ENCODE results near the gene TOR4A.
"Not testable (repeated sequence)": the region's sequence is repeated elsewhere in the genome, so short reads cannot be mapped to it uniquely, and the experiment has no call there.

The TOR4A gene

DNA sequence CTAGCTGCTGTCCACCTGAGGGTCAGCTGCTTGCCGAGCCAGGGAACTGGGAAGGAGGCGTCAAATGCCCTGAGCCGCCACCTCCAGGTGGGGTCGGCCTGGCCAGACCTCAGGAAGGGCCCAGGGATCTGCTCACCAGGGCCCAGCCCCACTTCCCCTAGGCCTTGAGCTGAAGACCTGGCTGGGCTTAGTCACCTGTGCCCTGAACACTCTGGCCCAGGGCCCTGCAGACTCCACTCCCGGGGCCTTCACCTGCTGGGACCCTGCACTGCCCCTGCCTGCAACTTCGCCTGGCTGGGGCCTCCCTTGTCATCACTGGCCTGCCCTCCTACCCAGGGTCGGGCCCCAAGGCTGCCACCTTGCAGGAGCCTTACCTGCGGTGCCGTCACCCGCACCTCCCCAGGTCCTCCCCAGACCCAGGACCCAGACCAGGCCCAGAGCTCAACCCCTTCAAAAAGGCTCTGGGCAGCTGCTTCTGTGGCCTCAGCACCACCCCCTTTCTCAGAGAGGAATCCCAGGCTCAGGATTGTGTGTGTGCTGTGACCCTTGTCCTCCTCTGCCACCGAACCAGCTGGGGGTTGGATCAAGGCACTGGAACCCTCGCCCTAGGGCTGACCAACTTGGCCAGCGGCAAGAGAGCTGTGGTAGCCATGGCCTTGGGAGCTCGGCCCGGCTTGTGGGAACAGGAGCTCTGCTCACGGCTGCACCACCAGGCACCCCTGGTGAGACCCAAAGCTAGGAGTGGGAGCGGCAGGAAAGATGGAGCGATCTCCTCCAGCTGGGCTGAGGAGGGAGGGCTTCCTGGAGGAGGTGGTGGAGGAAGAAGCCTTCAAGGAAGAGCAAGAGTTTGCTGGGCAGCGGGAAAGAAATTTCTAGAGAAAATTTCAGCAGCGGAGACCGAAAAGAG is 23.6 kb upstream of the TOR4A start:
- DNase-seq: no peak

DNA sequence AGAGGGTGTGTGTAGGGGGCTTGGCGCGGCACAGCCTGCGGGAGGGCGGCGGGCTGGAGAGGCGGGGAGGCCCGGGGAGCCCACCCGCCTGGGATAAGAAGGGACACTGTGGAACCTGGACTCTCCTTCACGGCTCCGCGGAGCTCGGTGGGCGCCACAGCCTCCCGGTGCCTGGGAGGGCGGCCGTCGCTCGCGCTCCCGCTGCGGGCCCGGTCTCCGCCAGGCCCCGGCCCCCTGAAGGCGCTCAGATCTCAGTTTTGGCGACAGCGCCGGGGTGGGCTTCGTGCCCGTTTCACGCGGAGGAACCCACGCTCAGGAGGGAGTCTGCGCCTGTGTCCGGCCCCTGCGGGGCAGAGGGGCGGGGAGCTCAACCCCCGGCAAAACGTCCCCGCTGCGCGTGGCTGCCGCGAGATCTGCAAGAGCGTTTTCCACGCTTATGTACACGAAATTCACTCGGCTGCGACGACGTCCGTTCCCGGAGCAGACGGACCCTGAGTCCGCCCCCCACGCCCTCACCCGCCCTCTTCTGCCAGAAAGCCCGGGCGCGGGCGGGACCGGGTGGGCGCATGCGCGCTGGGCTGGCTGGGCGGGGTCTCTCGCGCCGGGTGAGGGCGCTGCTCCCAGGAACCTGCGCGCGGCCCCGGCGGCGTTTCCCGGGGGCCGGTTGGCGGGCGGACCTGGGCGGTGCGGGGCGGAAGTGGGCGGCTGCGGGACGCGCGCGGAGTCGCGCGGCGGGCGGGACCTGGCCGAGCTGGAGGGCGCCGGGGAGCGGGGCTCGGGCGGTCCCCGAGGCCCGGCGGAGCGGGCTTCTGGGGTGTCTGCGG is 22.7 kb upstream of the TOR4A start, which contains the start of gene NELFB:
Gene NELFB, plus strand, starts transcription at position 704 of the 824 bp plus-strand sequence.
- peak; percentile 97 for DNase-seq

DNA sequence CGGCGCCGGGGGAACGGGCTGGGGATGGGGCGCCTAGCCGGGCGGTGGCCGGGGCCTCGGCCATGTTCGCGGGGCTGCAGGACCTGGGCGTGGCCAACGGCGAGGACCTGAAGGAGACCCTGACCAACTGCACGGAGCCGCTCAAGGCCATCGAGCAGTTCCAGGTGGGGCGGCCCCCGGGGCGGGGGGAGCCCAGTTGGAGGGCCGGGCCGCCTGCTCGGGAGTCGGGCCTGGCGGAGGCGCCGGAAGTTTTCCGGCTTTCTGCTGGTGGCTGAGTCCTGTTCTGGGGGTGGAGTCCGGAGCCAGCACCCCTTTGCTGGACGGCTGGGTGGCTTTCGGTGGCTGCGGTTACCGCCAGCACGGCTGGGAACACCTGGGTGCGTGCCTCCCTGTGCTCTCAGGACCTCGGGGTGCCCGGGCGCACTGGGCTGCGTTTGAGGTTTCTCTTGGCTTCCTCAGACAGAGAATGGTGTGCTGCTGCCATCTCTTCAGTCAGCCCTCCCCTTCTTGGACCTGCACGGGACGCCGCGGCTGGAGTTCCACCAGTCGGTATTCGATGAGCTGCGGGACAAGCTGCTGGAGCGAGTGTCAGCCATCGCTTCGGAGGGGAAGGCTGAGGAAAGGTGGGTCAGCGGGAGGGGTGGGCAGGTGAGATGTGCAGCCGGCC is 21.9 kb upstream of the TOR4A start:
- DNase-seq: no peak

- DNase-seq: no peak
Observed at GRCh38 chr9:137256362-137256761, 21.2 kb upstream of the TOR4A start.

DNA sequence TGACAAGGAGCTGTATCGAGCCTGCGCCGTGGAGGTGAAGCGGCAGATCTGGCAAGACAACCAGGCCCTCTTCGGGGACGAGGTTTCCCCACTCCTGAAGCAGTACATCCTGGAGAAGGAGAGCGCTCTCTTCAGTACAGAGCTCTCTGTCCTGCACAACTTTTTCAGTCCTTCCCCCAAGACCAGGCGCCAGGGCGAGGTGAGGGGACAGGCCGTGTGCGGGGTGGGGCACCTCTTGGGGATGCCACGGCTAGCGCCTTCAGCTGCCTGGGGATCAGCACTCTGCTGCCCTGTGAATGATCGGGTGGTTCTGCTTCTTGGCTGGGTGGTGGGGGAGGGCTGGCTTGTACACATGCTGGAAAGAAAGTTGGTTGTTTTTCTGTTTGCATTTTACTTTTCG is 20.7 kb upstream of the TOR4A start:
- no peak for DNase-seq

DNA sequence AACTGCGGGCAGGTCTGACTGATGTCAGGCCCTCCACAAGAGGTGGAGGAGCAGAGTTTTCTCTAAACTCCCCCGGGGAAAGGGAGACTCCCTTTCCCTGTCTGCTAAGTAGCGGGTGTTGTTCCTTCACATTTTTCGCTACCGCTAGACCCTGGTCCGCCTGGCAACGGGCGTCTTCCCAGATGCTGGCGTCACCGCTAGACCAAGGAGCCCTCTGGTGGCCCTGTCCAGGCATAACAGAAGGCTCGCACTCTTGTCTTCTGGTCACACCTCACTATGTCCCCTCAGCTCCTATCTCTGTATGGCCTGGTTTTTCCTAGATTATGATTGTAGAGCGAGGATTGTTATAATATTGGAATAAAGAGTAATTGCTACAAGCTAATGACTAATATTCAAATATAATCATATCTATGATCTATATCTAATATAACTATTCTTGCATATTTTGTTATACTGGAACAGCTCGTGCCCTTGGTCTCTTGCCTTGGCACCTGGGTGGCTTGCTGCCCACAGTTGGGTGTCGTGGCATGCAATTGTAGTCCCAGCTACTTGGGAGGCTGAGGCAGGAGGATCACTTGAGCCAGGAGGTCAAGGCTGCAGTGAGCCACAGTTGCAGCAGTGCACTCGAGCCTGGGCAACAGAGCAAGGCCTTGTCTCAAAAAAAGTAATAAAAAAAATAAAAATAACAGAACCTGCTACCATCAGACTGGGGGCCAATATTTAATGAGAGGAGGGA is 15.2 kb upstream of the TOR4A start:
- not testable (repeated sequence) for DNase-seq

DNA sequence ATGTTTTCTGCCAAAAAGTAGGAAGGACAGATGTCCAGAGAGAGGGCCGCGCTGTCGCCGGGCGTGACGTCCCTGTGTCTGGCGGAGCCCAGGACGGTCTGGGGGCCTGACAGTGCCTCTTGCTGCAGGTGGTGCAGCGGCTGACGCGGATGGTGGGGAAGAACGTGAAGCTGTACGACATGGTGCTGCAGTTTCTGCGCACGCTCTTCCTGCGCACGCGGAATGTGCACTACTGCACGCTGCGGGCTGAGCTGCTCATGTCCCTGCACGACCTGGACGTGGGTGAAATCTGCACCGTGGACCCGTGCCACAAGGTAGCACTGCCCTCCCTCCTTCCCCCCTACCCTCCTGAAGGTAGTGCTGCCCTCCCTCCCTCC is 14.6 kb upstream of the TOR4A start:
- no peak for DNase-seq

GRCh38 chr9:137263506-137263905 is 14.0 kb upstream of the TOR4A start:
- no peak for DNase-seq

GRCh38 chr9:137264067-137264466 is 13.5 kb upstream of the TOR4A start:
- no peak for DNase-seq

DNA sequence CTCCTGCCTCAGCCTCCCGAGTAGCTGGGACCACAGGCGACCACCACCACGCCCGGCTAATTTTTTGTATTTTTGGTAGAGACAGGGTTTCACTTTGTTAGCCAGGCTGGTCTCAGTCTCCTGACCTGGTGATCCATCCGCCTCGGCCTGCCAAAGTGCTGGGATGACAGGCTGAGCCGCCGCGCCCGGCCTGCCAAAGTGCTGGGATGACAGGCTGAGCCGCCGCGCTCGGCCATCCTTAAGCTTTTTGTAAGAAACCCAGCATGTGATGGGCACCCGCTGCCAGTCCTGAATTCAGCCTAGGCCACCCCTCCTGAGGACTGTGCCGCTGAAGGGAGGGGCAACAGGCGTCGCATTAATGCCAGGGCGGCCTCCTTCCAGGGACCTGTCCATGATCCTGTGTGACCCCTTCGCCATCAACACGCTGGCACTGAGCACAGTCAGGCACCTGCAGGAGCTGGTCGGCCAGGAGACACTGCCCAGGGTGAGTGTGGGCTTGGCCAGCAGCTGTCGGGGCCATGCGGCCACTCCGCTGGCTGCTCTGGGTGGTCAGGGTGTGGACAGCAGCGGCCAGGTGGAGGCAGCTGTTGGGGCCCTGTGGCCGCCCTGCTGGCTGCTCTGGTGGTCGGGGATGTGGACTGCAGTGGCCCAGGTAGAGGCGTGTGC is 11.9 kb upstream of the TOR4A start:
- no peak for DNase-seq

GRCh38 chr9:137266162-137266527 is 11.4 kb upstream of the TOR4A start:
- DNase-seq: no peak

DNA sequence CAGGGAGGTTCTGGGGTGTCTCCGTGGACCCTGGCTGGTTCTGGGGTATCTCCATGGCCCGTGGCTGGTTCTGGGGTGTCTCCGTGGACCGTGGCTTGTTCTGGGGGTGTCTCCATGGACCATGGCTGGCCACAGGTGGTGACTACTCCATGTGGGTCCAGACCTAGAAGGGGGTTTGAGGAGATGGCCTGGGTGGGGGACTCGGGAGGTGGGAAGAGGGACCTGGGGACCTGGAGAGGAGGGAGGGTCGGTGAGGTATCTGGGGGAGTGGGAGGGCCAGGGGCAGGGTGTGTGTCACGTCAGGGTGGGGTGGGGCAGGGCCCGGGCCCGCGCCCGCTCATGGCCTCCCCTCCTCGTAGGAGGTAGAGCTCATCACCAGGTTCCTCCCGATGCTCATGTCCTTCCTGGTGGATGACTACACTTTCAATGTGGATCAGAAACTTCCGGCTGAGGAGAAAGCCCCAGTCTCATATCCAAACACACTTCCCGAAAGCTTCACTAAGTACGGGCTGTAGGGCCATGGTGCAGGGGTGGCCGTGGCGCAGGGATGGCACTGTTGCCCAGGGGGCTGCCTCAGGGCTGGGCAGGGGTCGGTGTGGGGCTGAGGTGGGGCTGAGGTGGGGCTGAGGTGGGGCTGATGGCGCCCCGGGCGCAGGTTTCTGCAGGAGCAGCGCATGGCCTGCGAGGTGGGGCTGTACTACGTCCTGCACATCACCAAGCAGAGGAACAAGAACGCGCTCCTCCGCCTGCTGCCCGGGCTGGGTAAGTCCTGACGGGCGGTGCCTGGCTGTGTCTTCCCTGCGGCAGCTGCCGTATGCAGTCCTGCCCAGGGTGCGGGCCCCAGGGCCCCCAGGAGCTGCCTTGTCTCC is 10.7 kb upstream of the TOR4A start:
- peak; percentile 15 for DNase-seq

DNA sequence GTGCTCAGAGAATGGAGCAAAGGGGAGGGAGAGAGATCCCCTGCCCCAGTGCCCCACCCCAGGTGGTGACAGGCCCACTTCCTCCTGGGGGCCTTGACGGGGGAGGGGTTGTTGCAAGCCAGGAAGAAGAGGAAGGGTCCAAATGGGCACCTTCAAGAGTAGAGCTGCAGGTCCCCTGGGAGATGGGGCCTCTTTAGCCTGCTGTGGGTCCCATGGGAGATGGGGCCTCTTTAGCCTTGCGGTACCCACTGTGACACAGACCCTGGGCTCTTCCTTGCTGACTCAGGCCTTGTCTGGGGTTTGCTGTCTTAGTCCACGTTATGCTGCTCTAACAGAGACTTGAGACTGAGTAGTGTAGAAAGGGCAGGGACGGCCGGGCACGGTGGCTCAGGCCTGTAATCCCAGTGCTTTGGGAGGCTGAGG is 9.6 kb upstream of the TOR4A start:
- no peak for DNase-seq

- DNase-seq: no peak
Observed at GRCh38 chr9:137268538-137269201, 8.9 kb upstream of the TOR4A start.

DNA sequence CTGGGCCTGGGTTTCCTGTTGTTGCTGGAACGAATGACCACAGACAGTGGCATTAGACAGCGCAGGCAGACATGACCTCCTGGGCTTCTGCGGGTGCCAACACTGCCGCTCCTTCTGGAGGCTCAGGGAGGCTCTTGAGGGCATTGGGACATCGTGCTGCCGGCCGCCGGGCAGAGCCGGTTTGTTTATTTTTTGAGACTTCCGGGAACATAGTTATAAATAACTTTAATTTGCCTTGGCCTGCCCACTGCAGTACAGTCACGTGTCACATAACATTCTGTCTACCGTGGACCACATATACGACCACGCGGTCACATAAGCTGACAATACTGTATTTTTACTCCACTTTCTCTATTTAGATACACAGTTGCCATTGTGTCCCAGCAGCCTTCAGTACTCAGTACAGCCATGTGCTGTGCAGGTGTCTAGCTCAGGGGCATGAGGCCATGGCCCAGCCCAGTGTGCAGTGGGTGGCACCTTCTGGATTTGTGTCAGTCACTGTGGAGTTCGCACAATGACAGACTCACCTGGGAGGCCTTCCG is 8.2 kb upstream of the TOR4A start:
- no peak for DNase-seq

GRCh38 chr9:137270929-137271695 is 6.4 kb upstream of the TOR4A start:
- DNase-seq: no peak

DNA sequence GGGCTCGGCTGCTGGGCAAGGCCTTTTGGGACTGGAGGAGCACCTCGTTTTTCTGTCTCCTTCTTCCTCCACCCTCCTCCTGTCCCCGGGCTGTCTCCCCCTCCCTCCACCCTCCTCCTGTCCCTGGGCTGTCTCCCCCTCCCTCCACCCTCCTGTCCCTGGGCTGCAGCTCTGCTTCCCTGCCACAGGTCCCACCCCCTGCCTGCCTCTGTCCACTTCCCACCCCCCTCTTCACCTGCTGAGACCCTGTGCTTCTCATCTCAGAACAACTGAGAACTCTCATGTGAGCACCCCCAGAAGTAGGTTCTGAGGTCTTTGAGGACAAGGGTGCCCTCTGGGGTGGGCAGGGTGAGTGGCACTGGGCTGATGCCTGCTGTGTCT is 5.8 kb upstream of the TOR4A start:
- no peak for DNase-seq

DNA sequence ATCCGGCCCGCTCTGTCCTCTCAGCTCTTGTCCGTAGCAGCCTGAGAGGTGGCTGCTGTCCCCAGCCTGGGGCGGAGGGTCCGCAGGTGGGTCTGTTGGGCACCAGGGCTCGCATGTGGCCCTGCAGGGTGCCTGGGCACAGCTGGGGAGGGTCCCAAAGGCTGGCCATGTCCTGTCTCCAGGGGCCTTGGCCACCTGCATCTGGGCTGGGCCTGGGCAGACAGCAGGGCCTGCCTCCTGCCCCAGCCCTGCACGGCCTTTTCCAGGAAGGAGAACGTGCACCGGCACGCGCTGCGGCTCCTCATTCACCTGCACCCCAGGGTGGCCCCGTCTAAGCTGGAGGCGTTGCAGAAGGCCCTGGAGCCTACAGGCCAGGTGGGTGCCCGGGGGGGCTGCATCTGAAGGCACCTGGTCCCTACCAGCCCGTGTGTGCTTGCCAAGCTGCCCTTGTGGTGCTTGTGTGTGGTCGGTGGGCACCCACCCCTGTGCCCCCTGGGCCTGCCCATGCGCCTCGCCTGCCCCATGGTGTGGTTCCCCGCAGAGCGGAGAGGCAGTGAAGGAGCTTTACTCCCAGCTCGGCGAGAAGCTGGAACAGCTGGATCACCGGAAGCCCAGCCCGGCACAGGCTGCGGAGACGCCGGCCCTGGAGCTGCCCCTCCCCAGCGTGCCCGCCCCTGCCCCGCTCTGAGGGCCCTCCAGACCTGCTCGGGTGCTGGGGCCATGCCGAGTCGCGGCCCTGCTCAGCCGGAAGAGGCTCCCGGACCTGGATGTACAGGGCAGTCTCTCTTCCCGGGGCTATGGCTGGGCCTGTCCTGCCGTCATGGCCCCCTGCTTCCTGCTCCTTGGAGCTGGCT is 5.1 kb upstream of the TOR4A start:
- DNase-seq: no peak

- DNase-seq: no peak
Observed at GRCh38 chr9:137273095-137273490, 4.4 kb upstream of the TOR4A start.

Data from activated CD8-positive, alpha-beta memory T cell treated with anti-CD3 and anti-CD28 coated beads, Interleukin-2, amount 50 U/mL, for 4 hours (primary cell).